Endothelial cell of umbilical vein (primary cell): ENCODE results near the gene CHD9.

Source experiments
- EZH2 ChIP-seq: IDR thresholded peaks from 2 replicates; pipeline ENCODE4 v1.6.1; 2012; ENCODE audit warnings: borderline replicate concordance, low read depth, mild to moderate bottlenecking, moderate library complexity, low read length, inconsistent platforms; ENCODE audit not compliant: severe bottlenecking
- FOS ChIP-seq: IDR thresholded peaks from 2 replicates; pipeline ENCODE4 v1.6.1; 2011; ENCODE audit warnings: mild to moderate bottlenecking, low read length, moderate library complexity, borderline replicate concordance; ENCODE audit not compliant: insufficient read depth
- JUN ChIP-seq: IDR thresholded peaks from 2 replicates; pipeline ENCODE4 v1.6.1; 2011; ENCODE audit warnings: borderline replicate concordance, low read depth; ENCODE audit not compliant: insufficient read length, insufficient read depth
- POLR2A ChIP-seq: IDR thresholded peaks from 2 replicates; pipeline ENCODE4 v1.6.1; 2012; ENCODE audit warnings: low read depth, mild to moderate bottlenecking, control low read depth, low read length
- POLR2AphosphoS5 ChIP-seq: IDR thresholded peaks from 2 replicates; pipeline ENCODE4 v1.6.1; 2012; ENCODE audit warnings: low read depth, mild to moderate bottlenecking, control low read depth, low read length, moderate library complexity; ENCODE audit not compliant: insufficient read depth
- TF ChIP-seq, protein P1 (sequence below), 2 donors: IDR thresholded peaks; 1 replicate in 1 of 2; 2 replicates in 1 of 2; pipeline ENCODE4 v1.5.1; 2011; ENCODE audit warnings: low read length in 2 of 2, mild to moderate bottlenecking in 2 of 2, moderate library complexity in 2 of 2, control low read depth in 1 of 2, inconsistent platforms in 1 of 2, low read depth in 1 of 2; ENCODE audit not compliant: insufficient read depth in 1 of 2; ENCODE audit errors: extremely low read depth in 1 of 2

- TF ChIP-seq, protein P1, sequence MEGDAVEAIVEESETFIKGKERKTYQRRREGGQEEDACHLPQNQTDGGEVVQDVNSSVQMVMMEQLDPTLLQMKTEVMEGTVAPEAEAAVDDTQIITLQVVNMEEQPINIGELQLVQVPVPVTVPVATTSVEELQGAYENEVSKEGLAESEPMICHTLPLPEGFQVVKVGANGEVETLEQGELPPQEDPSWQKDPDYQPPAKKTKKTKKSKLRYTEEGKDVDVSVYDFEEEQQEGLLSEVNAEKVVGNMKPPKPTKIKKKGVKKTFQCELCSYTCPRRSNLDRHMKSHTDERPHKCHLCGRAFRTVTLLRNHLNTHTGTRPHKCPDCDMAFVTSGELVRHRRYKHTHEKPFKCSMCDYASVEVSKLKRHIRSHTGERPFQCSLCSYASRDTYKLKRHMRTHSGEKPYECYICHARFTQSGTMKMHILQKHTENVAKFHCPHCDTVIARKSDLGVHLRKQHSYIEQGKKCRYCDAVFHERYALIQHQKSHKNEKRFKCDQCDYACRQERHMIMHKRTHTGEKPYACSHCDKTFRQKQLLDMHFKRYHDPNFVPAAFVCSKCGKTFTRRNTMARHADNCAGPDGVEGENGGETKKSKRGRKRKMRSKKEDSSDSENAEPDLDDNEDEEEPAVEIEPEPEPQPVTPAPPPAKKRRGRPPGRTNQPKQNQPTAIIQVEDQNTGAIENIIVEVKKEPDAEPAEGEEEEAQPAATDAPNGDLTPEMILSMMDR (IDR thresholded peaks at IDR 0.05; ENCODE audit: extremely low read depth in 1 of 2, insufficient read depth in 1 of 2, low read depth in 1 of 2, low read length in 2 of 2): no peak
- TF ChIP-seq EZH2: no peak
- no peak for TF ChIP-seq POLR2A
- TF ChIP-seq FOS: no peak
- TF ChIP-seq POLR2AphosphoS5: no peak
- TF ChIP-seq JUN: no peak
Observed at GRCh38 chr16:53035176-53035942, 19.4 kb upstream of the CHD9 start.
